ENCODE results near the gene SMG5.
A peak's percentile ranks its signal among the peaks of the same experiment; 100 is the strongest.
"Not testable (repeated sequence)": the region's sequence is repeated elsewhere in the genome, so short reads cannot be mapped to it uniquely, and the experiment has no call there.

Gene SMG5

DNA sequence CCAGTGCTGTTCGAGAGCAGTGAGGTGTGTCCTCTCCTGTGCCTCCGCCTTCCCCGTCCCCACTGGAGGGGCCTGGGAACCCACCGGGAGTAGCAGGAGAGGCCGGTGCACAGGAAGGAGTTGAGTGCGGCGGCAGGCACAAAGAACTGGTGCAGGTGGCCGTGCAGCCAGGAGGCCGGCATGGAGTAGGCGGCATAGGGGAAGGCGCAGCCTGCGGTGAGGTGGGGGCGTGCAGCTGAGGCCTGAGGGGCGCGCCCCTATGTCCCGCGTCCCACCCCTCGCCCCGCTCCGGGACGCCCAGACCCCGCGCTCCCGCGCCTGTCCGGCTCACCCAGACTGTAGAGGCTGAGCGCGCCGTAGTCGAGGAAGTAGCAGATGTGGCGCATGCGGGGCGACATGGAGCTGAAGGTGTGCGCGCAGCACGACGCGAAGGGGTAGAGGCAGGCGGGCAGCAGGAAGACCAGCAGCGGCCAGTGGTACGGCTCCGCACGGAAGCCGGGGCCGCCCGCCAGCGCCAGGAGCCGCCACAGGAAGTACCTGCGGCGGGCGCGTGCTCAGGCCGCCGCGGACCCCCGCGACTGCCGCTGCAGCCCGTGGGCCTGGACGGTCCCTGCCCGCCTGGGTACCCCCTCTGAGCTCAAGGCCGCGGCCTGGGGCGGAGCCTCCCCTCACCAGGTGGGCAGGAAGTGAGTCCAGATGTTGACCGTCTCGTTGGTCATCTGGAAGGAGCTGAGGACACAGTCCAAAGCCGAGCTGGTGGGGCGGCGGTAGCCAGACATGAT lies 37.0 kb downstream of the SMG5 start:
- no peak for DNase-seq

DNA sequence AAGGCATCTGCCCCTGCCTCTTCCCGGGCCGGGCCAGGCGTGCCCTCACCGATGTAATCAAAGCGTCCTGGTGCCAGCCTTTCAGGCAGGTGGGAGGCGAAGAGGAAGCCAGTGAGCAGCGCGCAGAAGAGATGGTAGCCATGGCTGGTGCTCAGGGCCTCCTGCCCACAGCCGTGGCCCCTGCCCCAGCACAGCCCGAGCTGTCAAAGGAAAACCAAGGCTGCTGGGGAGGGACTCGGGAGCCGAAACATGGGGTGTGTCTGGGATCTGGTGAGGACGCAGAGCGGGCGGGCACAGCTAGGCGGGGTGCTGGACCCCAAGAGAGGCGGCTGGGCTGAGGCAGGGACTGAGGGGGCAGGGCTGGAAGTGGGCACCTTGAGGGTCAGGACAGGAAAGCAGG lies 37.9 kb downstream of the SMG5 start:
- DNase-seq, result no peak

DNA sequence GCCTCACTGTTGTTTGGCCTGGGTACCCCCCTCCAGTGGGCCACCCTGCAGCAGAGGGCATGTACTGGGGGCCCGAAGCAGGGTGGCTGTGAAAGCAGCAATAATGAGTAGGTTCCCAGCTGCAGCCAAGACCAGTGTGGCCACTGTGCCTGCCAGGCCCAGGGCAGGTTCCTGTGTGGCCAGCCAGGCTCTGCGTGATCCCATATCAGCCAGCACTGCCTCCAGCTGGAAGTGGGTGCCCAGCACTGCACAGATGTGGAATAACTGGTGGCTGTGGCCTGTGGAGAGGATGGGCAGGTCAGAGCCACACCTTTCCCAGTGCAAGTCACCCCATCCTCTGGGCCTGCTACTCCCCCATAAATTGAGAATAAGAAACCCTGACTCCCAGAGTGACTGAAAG lies 38.5 kb downstream of the SMG5 start:
- peak in 1 of 56 donors; percentile 21 for DNase-seq

DNA sequence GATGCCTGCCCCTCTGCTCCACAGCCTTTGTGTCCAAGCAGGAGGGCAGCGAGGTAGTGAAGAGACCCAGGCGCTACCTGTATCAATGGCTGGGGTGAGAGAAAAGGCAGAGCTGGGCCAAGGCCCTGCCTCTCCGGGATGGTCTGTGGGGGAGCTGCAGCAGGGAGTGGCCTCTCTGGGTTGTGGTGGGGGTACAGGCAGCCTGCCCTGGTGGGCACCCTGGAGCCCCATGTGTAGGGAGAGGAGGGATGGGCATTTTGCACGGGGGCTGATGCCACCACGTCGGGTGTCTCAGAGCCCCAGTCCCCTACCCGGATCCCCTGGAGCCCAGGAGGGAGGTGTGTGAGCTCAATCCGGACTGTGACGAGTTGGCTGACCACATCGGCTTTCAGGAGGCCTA lies 39.9 kb downstream of the SMG5 start:
- DNase-seq, result peak in 4 of 56 donors; percentile 19 to 38 (median 36)

DNA sequence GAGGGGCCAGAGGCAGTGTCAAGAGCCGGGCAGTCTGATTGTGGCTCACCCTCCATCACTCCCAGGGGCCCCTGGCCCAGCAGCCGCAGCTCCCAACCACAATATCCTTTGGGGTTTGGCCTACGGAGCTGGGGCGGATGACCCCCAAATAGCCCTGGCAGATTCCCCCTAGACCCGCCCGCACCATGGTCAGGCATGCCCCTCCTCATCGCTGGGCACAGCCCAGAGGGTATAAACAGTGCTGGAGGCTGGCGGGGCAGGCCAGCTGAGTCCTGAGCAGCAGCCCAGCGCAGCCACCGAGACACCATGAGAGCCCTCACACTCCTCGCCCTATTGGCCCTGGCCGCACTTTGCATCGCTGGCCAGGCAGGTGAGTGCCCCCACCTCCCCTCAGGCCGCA lies 40.7 kb downstream of the SMG5 start, which contains the start of gene BGLAP:
BGLAP (plus strand) TSS at position 259 of the 400 bp plus-strand sequence; CDS start at position 307, 48 bp downstream.
- no peak for DNase-seq

DNA sequence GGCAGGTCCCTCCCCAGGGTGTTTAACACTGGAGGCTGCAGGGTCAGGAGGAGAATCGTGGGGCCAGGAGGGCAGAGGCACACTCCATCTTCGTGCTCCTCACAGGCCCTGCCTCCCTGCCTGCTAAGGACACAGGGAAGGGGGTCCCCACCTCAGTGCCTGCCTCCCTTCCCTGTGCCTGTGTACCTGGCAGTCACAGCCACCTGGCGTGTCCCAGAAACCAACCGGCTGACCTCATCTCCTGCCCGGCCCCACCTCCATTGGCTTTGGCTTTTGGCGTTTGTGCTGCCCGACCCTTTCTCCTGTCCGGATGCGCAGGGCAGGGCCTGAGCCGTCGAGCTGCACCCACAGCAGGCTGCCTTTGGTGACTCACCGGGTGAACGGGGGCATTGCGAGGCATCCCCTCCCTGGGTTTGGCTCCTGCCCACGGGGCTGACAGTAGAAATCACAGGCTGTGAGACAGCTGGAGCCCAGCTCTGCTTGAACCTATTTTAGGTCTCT lies 41.3 kb downstream of the SMG5 start:
- DNase-seq, result peak in 2 of 56 donors; percentile 25 to 29

DNA sequence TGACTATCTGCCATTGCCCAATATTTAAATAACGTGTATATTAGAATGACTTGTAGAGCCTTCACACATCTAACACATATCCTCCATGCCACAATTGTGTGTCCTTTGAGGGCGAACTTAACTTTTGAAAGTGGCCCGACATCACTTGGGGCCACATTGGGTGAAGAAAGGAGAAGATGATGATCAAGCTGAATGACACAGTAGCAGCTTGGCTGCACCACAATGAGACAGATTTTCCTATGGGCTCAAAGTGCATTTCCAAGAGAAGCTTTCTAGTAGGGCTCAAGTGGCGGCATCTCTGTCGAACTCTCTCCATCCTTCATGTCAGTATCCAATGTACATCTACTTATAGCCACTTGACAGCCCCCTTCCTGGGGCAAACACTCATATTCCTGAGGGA lies 44.4 kb downstream of the SMG5 start:
- DNase-seq, result no peak

DNA sequence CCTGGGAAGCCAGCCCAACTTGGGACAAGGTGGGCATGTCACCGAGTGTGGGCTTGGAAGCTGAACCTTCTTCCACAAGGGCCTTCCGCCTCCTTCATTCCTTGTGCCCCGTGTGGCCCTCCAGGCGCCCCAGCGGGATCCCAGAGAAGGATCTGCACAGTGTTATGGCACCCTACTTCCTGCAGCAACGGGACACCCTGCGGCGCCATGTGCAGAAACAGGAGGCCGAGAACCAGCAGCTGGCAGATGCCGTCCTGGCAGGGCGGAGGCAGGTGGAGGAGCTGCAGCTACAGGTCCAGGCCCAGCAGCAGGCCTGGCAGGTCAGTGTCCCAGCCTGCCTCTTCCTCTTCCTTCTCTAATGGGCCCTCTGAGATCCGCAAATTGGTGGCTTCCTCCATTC lies 46.5 kb downstream of the SMG5 start:
- DNase-seq, result no peak

DNA sequence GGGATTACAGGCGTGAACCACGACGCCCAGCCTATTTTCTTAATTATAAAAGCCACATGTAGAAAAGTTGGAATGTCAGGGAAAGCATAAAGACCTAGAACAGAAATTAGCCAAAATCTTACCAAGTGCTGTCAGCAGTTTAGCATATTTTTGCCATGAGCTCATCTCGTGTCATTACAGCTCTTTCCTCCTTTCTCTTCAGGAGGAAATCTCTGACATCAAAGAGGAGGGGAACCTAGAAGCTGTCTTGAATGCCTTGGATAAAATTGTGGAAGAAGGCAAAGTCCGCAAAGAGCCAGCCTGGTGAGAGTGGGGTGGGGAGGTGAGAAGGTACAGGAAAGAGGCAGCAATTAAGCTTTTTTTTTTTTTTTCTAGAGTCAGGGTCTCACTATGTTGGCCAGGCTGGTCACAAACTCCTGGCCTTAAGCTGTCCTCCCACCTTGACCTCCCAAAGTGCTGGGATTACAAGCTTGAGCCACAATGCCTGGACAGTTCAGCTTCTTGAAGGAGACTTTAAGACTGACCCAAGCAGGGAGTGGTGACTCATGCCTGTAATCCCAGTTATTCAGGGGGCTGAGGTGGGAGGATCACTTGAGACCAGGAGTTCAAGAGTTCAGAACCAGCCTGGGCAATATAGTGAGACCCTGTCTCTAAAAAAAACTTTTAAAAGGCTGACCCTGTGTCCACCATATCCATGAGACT lies 49.0 kb downstream of the SMG5 start:
- DNase-seq, result no peak

DNA sequence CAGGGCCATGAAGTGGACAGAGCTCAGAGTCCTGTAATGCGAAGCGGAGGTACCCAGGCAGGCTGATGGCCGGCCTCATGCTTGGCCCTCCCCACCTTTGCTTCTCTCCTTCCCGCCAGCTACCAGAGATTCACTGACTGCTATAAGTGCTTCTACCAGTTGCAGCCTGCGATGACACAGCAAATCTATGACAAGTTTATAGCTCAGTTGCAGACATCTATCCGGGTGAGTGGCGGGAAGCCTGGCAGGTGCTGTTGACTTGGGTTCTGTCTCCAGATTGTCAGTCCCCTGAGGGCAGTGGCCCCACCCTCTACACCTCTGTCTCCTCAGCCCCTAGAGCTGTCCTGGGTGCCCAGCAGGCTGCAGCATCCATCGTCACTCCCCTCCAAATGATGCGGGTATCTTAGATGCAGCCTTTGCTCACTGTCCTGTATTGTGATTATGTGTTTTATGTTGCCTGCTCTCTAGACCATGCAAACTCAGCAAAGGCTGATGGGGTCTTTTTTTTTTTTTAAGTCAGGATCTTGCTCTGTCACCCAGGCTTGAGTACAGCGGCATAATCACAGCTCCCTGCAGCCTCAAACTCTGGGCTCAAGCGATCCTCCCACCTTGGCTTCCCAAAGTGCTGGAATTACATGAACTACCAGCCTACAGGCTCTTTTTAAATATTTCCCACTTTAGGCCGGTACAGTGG lies 50.3 kb downstream of the SMG5 start:
- DNase-seq, result no peak

DNA sequence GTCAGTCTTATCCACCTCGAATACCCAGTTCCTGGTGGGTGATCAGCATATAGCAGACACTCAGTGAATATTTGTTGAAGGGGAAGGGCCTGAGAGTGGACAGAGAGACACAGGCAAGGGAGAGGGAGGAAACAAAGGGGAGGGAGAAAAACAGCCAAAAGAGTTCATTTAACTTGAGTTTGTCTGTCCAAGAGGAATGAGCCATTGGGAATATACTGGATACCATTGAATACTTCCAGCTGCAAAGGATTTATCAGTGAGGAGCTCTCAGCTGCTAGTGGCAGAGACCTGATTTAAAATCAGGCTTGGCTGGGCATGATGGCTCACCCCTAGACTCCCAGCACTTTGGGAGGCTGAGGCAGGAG lies 52.2 kb downstream of the SMG5 start:
- no peak for DNase-seq

DNA sequence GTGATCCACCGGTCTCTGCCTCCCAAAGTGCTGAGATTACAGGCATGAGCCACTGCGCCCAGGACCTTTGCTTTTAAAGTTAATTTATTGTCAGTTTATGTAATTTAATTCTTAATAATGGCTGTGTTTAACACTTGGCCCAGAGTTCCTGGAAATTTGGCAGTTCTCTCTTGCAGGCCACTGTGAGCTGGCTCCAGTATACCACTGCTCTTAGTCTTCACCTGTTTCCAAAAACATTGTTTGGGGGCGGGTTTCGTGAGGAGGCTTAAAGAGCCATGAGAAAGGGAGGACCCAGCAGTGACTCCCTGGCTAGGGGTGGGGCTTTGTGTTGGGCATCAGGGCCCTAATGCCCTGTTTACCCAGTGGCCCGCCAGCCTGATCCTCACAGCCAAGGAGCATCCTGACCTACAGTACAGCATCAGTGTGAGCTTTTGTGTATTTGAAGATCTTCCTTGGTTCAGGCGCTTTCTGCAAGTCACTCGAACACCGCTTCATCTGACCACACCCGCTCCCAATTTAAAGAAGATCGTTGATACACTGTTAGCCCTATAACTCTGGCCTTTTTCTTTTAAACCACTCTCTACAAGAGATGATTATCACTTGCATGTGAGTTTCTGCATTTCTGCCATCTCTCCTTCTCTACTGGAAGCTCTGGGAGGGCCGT lies 52.7 kb downstream of the SMG5 start:
- DNase-seq, result no peak

DNA sequence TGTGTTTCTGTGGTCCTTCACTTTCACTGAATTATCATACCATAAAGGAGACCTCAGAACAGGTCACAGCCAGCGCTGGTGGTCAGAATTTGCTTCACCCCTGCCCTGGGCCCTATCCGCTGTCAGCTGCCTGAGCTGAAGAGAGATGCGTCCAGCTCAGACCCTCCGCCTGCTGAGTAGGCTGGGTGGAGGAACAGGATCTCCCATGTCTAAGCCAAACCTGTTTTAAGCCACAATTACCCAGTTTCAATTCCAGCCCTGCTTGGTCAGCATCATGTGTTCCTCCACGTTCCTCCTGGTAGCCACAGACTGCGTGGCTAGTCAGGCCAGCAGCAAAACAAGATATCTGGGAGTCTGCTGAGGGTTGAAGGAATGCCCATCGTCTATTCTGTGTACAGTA lies 54.1 kb downstream of the SMG5 start:
- DNase-seq, result no peak

DNA sequence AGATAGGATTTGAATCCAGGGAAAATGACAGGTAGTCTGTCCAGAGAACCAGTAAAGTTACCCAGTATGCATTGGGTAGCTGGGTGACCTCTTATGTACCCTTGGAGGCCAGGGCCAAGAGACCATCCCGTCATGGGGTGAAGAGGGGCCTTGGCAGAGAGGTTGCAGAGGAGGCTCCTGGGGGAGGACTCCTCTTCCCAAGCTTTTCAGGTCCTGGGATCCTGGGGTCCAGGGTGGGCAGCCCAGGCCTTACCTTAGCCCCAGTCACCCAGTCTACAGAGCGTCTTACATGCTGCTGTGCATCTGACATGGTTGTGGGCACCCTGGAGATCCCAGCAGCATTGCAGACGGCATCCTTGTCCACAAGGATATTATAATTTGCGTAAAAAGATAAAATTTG lies 55.8 kb downstream of the SMG5 start:
- no peak for DNase-seq

DNA sequence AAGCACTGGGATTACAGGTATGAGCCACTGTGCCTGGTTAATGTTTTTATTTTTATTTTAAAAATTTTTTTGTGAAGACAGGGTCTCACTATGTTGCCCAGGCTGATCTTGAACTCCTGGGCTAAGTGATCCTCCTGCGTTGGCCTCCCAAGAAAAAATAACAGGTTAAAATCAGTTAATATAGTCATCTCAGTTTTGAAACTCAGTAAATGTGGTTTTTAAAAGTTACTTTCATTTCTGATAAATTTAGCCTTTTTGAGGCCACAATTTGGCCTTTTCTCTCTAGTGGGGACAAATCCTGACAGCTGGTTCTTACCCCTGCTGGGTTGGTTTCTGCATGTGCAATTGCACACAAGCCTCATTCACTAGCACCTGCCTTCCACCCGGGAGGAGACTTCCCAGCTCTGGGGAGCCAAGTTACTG lies 56.5 kb downstream of the SMG5 start:
- DNase-seq, result no peak

DNA sequence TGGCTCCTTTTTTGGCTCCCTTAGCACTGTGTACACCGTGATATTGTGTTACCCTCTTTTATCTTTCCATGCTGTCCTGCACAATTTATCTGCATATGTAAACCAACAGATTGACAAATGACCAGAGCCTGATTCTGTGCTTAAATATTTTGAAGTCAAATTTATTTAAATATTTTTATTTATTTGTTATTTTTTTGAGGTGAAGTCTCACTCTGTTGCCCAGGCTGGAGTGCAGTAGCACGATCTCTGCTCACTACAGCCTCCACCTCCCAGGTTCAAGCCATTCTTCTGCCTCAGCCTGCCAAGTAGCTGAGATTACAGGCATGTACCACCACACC lies 57.0 kb downstream of the SMG5 start:
- DNase-seq, result no peak

DNA sequence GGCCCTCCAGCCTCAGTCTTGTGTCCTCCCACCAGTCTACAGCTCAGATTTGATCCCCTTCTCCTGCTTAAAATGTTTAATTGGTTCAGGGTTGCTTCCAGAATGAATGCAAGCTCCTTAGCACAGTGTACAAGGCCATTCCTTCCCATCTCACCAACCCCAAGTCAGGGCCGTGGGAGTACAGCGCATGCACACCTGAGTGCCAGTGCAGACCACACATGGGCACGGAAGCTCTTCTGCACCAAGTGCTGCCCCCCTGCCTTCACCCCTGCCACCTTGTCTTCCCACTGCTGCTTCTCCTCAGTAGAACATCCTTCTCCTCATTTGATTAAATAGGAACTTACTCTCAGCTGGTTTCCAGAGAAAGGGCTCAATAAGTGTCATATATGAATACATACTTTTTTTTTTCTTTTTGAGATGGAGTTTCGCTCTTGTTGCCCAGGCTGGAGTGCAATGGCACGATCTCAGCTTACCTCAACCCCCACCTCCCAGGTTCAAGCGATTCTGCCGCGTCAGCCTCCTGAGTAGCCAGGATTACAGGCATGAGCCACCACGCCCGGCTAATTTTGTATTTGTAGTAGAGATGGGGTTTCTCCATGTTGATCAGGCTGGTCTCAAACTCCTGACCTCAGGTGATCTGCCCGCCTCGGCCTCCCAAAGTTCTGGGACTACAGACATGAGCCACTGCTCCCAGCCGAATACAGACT lies 60.5 kb downstream of the SMG5 start:
- DNase-seq, result no peak

DNA sequence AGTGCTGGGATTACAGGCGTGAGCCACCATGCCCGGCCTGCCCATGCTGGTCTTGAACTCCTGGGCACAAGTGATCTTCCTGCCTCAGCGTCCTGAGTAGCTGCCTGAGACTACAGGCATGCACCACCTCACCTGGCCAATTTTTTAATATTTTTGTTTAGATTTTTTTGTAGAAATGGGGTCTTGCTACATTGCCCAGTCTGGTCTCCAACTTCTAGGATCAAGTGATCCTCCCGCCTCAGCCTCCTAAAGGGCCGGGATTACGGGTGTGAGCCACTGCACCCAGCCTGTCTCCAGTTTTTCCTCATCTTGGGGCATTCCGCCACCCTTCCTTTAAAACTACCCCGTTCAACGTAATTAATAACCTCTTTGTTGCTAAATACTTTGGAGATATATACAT lies 62.4 kb downstream of the SMG5 start:
- no peak for DNase-seq

DNA sequence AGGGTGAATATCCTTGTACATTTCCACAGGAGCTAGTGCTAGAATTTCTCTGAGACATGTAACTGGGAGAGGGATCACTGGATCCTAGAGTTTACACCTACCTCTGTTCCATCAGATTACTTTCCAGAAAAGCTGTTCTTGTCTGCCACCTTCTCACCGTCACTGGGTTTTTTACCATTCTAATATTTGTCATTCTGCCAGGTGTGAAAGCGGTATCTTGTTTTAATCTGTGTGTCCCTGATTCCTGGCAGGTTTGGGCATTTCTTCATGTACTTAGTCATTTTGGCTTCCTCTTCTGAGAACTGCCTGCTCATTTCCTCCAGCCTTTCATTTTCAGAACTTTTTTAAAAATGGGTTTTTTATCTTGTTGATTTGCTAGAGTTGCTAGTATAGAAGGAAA lies 64.8 kb downstream of the SMG5 start:
- no peak for DNase-seq

DNA sequence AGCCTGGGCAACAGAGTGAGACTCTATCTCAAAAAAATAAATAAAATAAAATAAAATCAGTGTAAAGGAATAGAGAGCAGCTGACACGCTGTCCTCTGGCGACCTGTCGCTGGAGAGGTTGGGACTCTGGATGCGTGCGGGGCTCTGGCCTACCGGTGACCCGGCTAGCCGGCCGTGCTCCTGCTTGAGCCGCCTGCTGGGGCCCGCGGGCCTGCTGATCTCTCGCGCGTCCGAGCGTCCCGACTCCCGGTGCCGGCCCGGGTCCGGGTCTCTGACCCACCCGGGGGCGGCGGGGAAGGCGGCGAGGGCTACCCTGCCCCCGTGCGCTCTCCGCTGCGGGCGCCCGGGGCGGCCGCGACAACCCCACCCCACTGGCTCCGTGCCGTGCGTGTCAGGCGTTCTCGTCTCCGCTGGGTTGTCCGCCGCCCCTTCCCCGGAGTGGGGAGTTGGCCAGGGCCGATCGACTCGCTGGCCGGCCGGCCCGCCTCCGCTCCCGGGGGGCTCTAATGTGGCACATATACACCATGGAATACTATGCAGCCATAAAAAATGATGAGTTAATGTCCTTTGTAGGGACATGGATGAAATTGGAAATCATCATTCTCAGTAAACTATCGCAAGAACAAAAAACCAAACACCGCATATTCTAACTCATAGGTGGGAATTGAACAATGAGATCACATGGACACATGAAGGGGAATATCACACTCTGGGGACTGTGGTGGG lies 66.1 kb downstream of the SMG5 start:
- DNase-seq, result not testable (repeated sequence)

Measured in amygdala (tissue), 56 donors.